GM18505 (cell line): ENCODE results near the gene COA5.

ENCODE experiments used
- ATAC-seq: cut with Tn5 transposase; IDR thresholded peaks from one replicate; pipeline ENCODE4 v1.9.1; 2021; ENCODE audit not compliant: unreplicated experiment
- POLR2A ChIP-seq: IDR thresholded peaks from 4 replicates; pipeline ENCODE4 v1.6.1; 2011; ENCODE audit warnings: borderline replicate concordance; ENCODE audit not compliant: insufficient read depth, insufficient read length; ENCODE audit errors: extremely low read depth

COA5 gene

GRCh38 chr2:98592565-98592964, 15.7 kb downstream of the COA5 start:
- no peak for ATAC-seq

GRCh38 chr2:98589489-98589888, 18.8 kb downstream of the COA5 start:
- ATAC-seq = no peak
- no peak for TF ChIP-seq POLR2A

More at GRCh38 chr2:98592565-98592964, 15.7 kb downstream of the COA5 start:
- TF ChIP-seq POLR2A = no peak

GRCh38 chr2:98588880-98589431, 19.4 kb downstream of the COA5 start:
- no peak for ATAC-seq
- no peak for TF ChIP-seq POLR2A

DNA sequence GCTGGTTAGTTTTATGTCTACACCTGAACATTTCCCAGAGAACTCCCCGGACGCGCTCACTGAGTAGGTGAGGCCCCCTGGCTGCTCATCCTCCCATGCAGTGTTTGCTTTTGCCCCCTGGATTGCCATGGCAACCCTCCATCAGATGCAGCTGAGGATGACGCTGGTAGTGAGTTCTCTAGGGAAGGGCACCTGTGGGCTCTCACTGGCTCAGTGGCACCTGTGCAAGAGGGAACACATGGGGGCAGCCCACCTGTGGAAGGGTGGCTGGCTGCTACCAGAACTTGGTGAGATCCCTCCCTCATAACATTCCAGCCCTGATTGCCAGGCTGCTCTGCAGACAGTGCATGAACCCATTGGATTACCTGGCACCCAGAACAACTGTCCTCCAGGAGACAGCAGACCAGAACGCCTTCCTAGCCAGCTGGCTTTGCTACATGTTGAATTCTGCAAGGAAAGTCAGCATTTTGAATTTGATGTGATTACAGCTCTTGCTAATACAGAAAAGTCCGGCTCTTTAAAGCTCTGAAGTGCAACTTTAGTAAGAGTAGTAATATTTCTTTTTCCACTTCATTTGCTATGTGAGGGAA, 21.7 kb downstream of the COA5 start:
- no peak for TF ChIP-seq POLR2A
- ATAC-seq = no peak

GRCh38 chr2:98585386-98585785, 22.9 kb downstream of the COA5 start:
- no peak for ATAC-seq
- TF ChIP-seq POLR2A = no peak

GRCh38 chr2:98583816-98584618, 24.3 kb downstream of the COA5 start:
- TF ChIP-seq POLR2A = no peak
- ATAC-seq = no peak

- no peak for TF ChIP-seq POLR2A
- no peak for ATAC-seq
Observed at GRCh38 chr2:98583276-98583675, 25.0 kb downstream of the COA5 start.

DNA sequence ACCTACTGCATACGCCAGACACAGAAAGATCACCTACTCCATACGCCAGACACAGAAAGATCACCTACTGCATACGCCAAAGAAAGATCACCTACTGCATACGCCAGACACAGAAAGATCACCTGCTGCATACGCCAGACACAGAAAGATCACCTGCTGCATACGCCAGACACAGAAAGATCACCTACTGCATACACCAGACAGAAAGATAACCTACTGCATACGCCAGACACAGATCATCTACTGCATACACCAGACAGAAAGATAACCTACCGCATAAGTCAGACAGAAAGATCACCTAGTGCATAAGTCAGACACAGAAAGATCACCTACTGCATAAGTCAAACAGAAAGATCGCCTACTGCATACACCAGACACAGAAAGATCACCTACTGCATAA, 25.8 kb downstream of the COA5 start:
- ATAC-seq = no peak
- TF ChIP-seq POLR2A = no peak

DNA sequence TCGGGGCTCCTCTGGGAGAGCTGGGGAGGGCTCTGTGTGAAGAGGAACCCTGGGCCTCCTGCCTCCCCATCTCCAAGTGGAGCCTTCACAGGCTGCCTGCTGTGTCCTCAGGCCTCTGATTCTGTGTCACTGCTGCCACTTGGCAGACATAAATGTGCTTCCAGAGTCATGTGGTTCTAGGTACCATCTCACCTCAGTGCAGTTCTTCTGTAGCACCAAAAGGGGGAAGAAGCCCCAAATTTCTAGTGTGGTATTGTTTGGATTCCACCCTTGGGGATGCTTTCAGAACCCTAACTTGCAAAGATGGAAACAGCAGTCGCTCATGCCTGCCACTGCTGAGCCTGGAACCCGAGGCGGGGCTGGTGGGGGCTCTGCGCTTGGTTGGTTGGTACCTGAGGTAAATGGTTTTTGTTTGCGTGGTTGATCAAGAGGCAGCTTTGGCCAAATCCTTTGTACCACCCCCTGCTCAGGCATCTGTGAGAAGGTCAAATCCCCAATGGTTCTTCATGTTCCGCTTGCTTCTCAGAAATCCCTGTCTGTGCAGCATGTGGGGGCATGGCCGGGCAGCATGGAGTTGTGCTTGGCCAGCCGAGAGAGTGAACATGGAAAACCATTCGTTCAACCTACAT, 27.5 kb downstream of the COA5 start:
- ATAC-seq = no peak
- TF ChIP-seq POLR2A = no peak

DNA sequence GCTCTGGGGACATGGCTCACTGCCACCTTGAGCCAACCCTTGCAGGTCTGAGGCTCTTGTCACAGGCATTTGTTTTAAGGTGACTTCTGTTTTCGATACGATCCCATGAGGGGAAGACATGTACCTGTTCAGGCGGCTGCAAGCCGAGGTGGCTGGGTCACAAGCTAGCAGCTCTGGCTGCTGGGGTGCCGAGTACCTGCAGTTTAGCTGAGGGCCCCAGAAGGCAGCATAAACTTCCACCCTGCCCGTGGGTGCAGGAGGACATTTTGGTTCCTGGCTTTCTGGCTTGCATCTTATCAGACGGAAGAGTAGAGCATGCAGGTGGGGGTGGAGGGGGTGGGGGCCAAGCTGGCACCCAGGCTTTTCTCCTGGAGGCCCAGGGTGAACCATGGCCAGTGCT, 28.4 kb downstream of the COA5 start:
- no peak for TF ChIP-seq POLR2A

DNA sequence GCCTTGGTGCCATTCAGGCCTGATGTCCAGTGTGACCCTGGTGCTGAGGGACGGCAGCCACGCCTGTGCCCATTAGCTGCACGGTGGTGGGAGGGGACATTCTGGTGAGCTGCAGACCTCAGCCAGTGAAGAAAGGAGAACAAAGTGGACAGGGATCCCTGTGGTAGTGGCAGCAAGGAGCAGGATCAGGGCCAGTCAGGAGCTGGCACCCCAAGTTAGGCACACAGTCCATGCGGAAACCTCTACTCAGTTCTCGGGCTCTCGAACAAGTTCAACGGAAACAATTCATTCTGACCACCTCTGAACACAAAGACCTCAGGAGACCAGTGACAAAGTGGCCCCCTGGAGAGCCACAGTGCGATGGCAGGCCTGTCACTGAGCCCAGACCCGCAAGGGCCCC, 30.1 kb downstream of the COA5 start:
- no peak for TF ChIP-seq POLR2A
- no peak for ATAC-seq

More for the DNA sequence above, 28.4 kb downstream of the COA5 start:
- ATAC-seq = no peak

DNA sequence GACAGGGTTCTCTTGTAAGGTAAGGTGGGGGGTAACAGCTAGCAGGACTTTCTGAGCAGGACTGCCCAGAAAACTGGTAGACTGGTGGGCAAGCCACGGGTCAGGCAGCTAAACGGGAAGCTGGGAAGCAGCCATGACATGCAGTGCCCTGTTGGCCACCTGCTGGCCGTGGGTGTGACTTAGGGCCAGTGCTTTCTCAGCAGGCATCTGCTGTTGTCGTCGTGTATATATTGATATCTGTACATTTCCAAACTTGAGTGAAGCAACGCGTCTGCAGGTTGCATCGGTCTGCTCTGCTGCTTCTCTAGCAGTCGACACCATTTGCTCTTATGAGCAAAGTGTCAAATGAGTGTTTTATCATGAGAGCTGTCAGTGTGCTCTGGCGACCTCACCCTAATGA, 31.0 kb downstream of the COA5 start:
- no peak for ATAC-seq
- TF ChIP-seq POLR2A = no peak

GRCh38 chr2:98576666-98577312, 31.5 kb downstream of the COA5 start:
- TF ChIP-seq POLR2A = no peak
- no peak for ATAC-seq

DNA sequence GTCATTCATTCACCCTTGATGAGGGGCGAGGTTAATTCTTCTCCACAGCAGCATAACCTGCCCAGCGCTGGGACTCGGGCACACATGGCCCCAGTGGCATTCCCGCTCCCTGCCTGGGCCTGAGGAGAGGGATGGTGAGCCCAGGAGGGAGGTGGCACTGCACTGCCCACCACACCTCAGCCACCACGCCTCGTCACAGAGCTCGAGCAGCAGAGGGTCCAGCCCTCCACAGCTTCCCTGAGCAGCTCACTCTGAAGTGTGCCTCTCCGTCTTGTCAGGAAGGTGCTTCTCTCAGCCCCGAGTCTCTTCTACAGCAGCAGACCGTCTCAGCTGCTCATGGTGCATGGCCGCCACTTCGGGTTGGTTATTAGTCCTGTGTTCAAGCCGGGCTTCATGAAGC, 34.9 kb downstream of the COA5 start:
- no peak for ATAC-seq
- no peak for TF ChIP-seq POLR2A

DNA sequence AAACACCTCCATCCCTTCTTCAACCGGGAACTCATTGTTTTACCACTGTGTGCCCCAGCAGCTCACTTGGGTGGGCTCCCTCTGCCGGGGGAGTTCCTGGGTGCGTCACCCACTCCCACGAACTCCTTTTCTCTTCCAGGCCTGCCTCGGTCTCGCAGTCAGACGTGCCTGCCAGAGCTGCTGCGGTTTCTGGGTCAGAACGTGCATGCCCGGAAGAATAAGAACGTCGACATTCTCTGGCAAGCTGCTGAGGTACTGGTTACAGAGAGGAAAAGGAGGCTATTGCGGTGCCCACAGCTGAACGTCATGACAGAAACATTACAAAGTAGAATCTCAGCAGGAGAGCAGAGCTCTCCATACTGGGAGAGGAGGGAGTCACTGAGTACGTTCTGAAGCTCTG, 35.6 kb downstream of the COA5 start:
- no peak for ATAC-seq
- no peak for TF ChIP-seq POLR2A
